HG02840 (cell line): Measurements from ENCODE around the gene SMYD3.
A peak's percentile ranks its signal among the peaks of the same experiment; 100 is the strongest.

Source experiments
- ATAC-seq: cut with Tn5 transposase; IDR thresholded peaks from one replicate; pipeline ENCODE4 v1.9.1; 2021; ENCODE audit warnings: mild to moderate bottlenecking, moderate library complexity, moderate number of reproducible peaks; ENCODE audit not compliant: unreplicated experiment, low FRiP score

Gene SMYD3

DNA sequence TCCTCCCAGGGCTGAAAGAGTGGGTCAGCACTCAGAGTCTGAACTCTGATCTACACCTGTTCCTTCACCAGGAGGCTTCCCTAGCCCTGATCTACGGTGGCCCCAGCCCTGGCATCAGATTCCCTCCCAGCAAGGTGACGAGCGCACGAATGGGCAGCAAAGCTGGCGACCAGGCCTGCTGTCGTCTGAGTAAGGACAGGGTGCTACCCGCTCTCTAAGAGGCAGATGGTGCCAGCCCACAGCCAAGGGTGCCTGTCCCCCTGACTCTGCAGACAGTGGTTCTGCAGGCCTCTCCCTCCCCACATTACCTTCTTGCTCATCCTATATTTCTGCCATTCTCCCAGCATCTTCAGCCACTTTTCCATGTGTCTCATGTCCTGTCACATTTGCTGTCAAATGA lies 10.3 kb upstream of the SMYD3 start:
- ATAC-seq: no peak

GRCh38 chr1:246516126-246516525 lies 9.0 kb upstream of the SMYD3 start:
- ATAC-seq: no peak

DNA sequence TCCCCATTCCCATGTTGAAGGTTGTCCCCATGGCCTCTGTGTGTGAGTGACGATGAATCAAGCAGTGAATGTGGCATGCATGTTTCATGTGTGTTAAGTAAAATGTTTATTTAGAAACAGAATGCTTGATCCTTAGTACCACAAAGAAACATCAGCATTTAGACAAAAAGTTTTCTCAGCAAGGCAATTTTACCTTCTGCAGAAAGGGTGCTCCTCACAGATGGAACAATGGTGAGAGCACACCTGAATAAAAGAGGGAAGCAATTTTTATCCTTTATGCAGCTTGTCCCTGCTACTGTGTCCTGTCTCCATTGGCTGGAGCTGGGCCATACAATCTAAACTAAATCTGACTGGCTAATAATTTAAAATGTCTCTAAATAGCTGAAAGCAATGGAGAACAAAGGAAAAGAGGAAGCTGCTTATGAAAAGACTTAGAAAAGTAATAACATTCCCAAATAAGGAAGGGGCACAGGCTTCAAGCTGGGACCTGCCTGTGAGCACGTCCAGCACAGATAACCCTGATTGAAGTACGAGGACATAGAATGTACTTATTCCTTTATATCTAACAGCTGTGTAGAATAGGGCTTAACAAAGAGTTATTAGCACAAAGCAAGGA lies 8.4 kb upstream of the SMYD3 start:
- ATAC-seq: no peak

DNA sequence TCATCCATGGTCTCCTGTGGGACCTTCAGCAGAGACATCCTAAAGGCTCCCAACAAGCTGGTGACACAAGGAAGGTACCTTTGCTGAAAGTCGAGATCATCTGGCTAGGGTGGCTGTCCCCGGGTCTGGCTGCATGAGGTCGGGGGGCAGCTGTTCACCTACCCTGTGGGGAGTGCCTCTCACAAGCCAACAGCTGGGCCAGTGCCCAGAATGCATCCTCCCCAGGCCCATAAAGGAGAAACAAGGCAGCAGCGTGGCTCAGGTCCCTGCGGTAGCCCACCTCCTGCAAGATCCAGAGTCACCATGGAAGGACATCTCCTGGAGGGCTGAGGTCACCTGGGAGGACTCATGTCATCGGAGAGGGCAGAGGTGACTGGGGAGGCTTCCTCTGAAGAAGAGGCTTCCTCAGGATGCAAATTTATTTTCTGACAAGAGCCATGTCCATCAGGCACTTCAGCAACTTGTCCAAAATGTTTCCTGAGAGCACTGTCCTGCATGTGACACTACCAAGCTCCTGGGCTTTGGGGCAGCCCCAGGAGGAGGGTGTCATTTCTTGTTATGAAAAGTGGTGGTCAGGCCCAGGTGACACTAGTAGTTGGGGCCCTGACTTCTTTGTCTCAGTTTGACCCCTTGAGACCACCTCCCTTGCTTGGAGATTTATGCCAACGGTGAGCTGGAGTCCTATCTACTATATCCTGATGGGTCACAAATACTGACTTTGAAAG lies 6.7 kb upstream of the SMYD3 start:
- no peak for ATAC-seq

- ATAC-seq: no peak
These were observed 6.0 kb upstream of the SMYD3 start for GRCh38 chr1:246513041-246513440.

- no peak for ATAC-seq
These were observed 5.6 kb upstream of the SMYD3 start for GRCh38 chr1:246512635-246513034.

DNA sequence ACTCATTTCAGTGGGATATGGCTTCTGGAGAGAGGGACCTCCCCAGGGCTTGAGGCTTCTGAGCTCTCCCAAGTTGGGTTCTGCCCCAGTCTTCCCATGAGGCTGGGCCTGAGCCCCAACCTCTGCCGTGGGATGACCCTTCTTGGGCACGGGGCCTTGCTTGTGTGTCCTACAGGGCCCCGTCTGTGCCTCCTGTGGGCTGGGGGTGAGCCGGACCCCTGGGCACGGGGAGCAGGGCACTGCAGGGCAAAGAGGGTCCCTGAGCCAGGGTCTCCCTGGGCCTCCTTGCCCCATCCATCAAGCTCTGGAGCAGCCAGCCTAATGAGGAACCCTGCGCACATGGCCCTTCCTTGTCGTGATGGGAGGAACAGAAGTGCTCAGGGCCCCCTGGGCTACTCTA lies 5.2 kb upstream of the SMYD3 start:
- ATAC-seq: no peak

- no peak for ATAC-seq
These were observed 4.1 kb upstream of the SMYD3 start for GRCh38 chr1:246511203-246511602.

DNA sequence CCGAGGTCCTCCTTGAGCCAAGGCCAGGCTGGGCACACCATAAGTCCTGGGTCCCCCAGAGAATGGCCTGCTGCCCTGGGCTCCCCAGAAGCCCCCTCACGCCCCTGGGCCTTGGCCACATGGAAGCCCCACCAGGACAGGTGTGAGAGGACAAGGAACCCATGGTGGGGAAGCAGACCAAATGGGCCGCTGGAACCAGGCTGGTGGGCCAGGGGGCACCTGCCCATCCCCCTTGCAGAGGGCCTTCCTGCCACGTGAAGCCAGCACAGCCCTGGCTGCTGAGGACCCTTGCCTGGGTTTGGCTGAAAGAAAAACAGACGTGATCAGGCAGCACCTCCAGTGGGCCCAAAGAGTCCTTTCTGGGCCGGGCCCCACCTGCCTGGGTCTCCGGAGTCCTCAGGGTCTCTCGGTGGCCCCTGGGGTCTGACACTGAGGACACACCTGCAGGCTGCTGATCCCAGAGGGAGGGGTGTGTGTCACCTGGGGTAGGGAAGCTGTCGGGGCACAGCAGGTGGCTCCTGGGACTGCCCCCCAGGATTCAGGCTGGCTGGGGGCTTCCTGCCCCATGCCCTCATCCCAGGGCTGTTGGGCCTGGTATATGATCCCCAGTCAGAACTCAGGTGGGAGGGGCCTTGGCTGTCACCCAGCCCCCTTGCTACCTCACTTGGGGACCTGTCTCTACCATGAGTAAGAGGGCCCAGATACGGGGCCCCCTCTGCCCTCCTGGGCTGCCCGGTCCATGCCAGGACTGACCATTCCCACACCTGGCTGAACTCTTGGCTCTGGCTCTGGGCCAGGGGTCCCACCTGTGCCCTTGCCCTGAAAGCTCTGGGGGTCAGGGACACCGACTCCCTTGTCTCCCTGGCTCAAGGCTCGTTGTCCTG lies 3.3 kb upstream of the SMYD3 start:
- no peak for ATAC-seq

DNA sequence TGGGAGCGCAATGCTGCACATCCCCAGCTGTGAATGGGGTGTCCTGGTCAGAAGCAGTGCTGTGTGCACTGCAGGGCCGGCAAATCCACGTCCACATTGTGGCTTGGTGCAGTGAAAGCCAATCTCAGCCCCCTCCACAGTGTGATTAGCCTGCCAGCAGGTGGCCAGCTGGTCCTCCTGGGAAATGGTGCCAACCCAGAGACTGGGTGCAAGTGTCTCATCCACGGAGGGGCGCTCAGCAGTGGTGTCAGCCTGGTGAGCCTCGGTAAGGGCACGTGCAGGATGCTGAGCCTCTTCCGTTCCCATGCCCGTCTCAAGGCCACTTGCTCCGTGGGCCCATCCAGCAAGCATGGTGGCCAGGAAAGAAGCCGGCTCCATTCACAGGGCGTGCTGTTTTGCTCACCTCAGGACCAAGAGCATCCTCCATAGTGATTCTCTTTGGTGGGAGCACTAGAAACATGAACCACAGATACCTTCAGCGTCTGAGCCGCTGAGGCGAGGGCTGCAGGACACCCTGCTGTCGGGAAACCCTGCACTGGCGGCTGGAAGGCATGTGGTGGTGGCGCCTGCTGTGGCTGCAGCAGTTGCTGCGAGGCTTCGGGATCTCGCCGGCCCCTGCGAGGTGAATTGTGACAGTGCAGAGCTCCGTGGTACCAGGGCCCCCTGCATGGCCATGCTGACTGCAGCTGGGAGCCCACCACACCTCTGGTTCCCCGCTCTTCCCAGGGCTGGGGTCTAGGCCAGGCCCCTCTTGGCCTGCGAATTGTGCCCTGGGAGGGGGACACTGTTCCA lies 2.0 kb upstream of the SMYD3 start:
- no peak for ATAC-seq

DNA sequence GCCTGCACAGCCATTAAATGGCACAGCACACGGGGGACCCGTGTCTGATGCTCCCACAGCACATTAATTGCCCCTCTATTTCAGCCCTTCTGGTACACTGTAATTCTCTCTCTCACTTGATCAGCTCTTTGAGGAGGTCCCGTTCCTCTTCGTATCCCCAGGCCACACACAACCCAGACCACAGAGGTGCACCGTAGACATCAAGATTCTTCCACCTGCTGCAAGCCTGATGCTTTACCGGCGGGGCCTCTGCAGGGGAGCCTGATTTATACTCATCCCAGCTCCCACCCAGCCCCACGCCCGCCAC lies 759 bp downstream of the SMYD3 start:
- peak; percentile 18 for ATAC-seq

GRCh38 chr1:246503341-246503740 lies 3.7 kb downstream of the SMYD3 start:
- ATAC-seq: no peak

DNA sequence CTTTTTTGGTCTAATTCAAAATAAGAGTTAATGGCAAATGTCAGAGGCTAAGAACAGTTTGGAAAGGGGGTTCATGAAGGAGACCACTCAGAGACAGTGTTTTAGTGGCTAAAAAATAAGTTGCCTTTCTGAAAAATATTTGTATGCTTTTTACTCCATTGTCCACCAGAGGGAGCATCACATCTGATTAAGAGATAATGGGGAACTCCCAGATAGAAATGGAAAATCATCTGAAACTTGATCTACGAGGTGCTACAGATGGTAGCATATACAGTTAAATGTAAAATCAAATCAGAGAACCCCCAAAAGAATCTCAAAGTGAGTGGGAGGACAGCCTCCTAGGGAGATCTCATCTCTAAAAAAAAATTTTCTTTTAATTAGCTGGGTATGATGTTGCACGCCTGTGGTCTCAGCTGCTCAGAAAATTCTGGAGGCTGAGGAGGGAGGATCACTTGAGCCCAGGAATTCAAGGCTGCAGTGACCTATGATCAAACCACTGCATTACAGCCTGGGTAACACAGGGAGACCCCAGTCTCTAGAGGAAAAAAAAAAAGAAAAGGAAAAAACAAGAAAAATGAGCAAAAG lies 9.7 kb downstream of the SMYD3 start:
- ATAC-seq: no peak

DNA sequence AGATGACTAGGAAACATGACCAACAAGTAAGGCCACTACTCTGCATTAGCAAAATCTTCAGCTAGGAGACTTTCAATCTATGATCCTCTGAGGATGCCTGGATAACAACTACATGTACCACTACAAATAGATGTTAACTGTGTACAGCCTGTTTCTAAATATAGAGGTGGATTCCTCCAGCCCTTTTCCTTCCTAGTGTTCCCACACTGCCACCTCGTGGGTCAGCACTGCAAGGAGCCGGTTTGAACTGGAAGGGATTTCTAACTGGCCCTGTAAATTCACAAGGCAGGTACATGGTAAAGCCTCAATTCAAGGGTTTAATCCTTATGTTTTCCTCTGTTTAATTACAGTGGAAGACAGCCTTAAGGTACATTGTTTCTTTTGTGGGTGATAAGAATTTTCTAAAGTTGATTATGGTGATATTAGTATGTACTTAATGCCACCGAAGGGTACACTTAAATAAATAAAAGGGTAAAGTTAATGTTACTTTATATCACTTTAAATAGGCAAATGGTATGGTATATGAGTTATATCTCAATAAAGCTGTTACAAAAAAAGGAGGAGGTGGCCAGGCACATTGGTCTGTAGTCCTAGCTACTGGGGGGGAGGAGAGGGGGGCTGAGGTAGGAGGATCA lies 14.4 kb downstream of the SMYD3 start:
- ATAC-seq: no peak

DNA sequence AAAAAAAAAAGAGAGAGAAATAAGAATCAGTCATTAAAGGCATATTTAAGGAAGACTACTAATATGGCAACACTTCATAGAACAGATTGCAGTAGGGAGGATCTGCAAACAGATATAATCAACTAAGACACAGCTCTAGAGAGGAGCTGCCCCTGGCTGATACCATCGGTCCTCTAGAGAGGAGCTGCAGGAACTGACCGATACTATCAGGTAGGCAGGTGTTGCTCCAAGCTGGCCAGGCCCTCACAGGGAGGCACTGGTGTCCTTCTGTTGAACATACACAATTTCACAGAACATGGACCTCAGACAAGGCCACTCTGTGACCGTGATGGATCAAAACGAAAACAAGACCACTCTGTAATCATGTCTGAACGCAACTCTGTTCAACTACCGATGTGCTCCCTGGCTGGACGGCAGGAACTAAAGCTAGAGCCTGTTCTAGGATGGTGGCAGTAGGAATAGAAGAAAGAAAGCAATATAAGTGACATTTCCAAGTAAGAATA lies 15.5 kb downstream of the SMYD3 start:
- no peak for ATAC-seq

DNA sequence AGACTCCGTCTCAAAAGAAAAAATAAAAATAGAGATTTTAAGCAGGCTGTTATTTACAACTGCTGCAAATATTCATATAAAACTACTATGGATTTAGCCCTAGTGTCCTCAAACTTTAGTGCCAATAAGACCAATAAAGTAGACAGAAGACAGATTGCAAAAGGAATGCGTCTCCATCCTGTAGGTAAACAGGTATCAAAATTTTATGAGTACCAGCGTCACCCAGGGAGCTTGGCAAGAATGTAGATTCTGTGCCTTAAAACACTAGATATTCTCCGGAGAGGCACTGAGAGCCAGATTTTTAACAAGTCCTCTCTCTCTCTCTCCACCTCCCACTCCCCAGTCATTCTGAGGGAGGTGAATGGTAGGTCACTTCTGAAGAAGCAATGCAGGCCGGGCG lies 18.4 kb downstream of the SMYD3 start:
- no peak for ATAC-seq

- ATAC-seq: no peak
These were observed 23.5 kb downstream of the SMYD3 start for GRCh38 chr1:246483569-246483933.

DNA sequence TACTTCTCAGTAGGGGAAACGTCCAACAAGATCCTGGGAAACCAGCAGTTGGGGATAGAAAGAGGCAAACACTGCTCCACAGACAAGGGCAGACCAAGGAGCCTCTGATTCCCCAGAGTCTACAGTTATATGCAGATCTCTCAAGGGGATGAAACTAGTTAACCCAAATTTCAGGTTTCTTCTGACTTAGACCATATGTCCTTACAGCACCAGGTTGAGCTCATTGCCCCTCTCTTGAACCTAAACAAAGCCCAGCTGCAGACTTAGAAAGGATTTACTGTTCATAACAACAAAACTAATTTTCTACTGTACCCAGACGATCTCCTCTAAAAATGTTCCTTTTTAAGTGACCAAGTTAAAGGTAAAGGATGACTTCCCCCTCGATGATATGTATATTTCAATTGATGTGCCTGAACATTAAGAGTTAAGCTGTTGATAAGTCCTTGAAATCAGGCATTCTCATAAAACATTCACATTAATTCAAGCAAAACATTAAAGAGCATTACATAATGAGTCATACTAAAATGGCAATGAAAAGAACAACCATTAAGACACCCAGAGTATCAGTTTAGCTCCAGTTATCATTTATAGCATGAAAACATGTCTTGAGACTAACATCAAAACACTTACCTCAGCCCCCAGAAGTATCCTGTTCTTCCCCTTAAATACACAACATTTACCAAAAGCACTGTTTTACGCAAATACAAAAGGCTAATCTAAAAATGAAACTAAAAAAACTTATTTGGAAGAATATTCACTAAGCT lies 24.1 kb downstream of the SMYD3 start:
- ATAC-seq: peak; percentile 76

DNA sequence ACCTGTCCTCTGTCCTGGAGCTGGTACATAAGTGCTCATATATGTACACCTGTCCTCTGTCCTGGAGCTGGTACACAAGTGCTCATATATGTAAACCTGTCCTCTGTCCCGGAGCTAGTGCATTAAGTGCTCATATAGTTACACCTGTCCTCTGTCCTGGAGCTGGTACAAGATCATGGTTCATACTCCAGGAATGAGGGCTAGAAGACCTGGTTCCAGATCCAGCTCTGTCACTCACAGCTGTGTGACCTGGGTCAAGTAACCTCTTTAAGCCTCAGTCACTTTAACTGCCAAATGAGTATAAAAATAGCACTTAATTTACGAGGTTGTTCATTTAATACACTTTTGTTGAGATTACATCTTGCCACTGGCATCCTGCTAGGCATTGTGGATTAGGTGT lies 28.0 kb downstream of the SMYD3 start:
- ATAC-seq: no peak
